Non-pigmented ciliary epithelial cell (primary cell): Measurements from ENCODE around the gene CBY1.

Experiments used
- DNase-seq: peaks from one replicate; pipeline ENCODE4 v3.0.0-alpha.2; 2010; ENCODE audit warnings: low read depth

The CBY1 gene

GRCh38 chr22:38649841-38650522 is 6.5 kb upstream of the CBY1 start:
- DNase-seq = no peak

GRCh38 chr22:38652859-38653258 is 3.6 kb upstream of the CBY1 start:
- DNase-seq = no peak

GRCh38 chr22:38653741-38654140 is 2.7 kb upstream of the CBY1 start:
- DNase-seq = no peak

GRCh38 chr22:38655519-38656255 is 751 bp upstream of the CBY1 start:
- no peak for DNase-seq

GRCh38 chr22:38657045-38657909 is 839 bp downstream of the CBY1 start:
- DNase-seq = no peak

GRCh38 chr22:38674888-38675287 is 18.4 kb downstream of the CBY1 start:
- no peak for DNase-seq

GRCh38 chr22:38675833-38676232 is 19.4 kb downstream of the CBY1 start:
- no peak for DNase-seq

GRCh38 chr22:38681582-38682335 is 25.3 kb downstream of the CBY1 start, which contains the start of gene TOMM22:
Gene TOMM22, plus strand, starts transcription at chr22:38681957. Its CDS starts 22 bp downstream, at chr22:38681979.
- DNase-seq = no peak

- DNase-seq = no peak
Observed at GRCh38 chr22:38684895-38685294, 28.5 kb downstream of the CBY1 start.

GRCh38 chr22:38685761-38686160 is 29.3 kb downstream of the CBY1 start:
- DNase-seq = no peak

GRCh38 chr22:38689651-38690050 is 33.2 kb downstream of the CBY1 start:
- DNase-seq = no peak

GRCh38 chr22:38694049-38694448 is 37.6 kb downstream of the CBY1 start:
- DNase-seq = no peak

GRCh38 chr22:38694940-38695339 is 38.5 kb downstream of the CBY1 start:
- DNase-seq = no peak

GRCh38 chr22:38696606-38697424 is 40.4 kb downstream of the CBY1 start:
- peak; percentile 75 for DNase-seq

- DNase-seq = no peak
Observed at GRCh38 chr22:38697425-38698089, 41.1 kb downstream of the CBY1 start.

- no peak for DNase-seq
Observed at GRCh38 chr22:38698407-38699094, 42.1 kb downstream of the CBY1 start.

- DNase-seq = no peak
Observed at GRCh38 chr22:38699143-38699542, 42.7 kb downstream of the CBY1 start.

- no peak for DNase-seq
Observed at GRCh38 chr22:38699784-38700183, 43.3 kb downstream of the CBY1 start.

GRCh38 chr22:38700270-38700788 is 43.9 kb downstream of the CBY1 start:
- DNase-seq = no peak
